GM19438 (cell line): ENCODE measurements around the gene ZNF462.

Experiments used
- ATAC-seq: cut with Tn5 transposase; IDR thresholded peaks from one replicate; pipeline ENCODE4 v1.9.1; 2021; ENCODE audit warnings: low read depth; ENCODE audit not compliant: unreplicated experiment

Gene ZNF462

DNA sequence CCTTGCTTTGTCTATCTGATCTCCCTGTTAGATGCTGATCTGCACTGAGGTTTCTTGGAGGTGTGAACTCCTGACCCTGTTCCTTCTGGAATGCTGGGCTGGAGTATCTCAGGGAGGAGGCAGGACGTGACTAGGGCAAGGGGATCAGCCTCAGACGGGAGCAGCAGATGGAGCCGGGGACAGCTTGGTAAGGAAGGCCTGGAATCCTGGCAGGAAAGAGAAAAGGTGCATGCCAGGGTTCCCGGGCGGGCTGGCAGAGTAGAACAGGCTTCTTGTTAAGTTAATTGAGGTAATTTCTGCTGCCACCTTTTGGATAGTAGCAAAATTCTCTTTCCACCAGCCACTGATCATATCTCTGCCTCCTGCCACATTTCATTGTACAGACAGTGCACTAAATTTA, 180.9 kb downstream of the ZNF462 start:
- ATAC-seq: no peak

DNA sequence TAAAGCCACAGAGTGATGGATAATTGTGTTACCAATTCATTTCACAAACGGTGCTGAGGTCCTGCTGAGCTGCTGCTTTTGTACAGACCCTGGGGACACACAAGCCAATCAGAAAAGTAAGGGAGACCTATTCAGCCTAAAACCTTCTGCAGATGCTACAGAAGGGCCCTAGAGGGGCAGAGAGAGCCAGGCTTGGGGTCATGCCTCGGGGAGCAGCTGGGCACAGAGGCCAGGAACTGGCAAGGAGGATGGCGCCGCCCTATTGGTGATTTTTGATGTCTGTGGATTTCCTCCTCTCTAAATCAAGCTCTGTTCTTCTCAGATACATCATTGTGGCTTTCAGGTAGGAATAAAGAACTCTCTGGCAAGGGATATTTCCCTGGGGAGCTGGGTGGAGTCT, 181.9 kb downstream of the ZNF462 start:
- no peak for ATAC-seq

DNA sequence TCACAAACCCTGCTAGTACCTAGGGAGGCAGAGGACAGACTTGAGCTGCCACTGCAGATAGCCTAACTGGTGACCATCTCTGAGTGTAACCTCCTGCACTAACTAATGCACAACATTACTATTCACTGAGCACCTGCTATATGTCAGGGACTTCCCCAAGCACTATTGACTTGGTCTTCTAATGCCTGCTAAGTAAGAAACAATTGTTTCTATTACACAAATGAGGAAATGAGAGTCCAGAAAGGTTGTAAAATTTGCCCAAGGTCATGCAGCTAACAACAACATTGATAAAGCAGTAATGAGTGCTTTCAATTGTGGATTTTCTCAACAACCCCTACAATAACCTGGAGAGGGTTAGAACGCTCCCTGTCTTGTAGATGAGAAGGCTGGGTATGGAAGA, 183.7 kb downstream of the ZNF462 start:
- ATAC-seq: no peak

DNA sequence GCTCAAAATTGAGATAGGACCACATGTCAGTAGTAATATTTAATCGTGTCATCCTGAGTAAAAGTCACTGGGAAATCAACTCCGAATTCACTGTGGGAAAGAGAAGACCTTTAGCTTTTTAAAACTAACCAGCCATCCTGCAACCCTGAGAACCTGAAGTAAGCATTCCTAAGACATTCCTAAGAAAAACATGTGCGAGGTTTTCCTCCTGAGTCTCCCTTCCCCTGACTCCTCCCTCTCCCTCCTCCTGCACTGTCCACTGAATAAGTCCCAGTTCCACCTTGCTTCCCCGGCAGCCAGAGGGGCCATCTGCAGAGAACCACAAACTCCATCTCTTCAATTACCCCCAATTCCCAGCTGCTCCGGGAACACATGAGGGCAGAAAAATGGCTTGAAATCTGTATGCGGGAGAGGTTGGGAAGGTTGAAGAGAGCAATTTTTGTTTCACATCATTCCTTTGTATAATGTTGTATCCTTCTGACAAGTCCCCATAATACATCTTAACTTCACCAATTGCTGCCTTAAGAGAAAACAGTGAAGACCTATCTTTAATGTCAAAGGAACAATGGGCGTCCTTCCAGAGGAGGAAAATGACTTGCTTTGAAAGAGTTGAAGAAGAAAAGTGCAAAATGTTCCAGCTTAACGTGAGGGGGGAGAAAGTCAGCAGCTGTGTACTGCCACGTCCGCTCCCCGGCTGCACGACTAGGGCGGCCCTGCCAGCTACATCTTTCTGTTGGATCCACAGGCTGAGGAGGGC, 186.3 kb downstream of the ZNF462 start:
- ATAC-seq: no peak

DNA sequence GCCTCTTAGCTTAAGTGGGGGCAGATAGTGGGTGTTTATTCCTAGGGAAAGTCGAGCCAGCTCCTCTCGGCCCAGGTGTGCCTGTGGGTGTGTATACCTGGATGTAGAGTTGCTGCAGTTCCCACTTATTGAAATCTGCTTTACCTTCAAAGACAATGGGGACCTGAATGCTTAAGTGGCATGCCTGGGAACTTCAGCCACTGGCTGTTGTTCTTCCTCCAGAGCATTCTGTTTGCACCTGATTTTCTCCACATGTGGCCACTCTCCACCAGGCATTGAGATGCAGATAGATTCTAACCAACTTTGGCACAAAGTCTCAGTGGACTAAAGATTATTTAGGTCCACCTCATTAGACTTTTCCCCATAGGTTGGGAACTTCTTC, 186.8 kb downstream of the ZNF462 start:
- no peak for ATAC-seq

DNA sequence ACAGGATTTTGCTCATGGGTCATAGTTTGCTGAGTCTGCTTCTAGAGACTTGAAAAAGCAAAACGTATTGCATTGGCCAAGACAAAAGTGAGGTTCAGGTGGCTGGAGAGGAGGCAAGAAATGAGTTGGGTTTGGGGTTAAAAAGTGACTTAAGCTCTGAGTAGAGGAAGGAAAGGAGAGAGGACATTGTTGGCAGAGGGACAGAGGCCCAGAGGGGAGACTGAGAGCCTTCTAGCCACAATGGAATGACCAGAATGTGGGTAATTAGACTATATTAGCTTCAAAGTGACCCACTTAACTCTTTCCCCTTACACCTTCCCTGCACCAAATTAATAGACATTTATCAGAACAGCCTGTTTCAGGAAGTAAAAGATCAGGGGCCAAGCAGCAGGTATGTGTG, 188.4 kb downstream of the ZNF462 start:
- no peak for ATAC-seq

DNA sequence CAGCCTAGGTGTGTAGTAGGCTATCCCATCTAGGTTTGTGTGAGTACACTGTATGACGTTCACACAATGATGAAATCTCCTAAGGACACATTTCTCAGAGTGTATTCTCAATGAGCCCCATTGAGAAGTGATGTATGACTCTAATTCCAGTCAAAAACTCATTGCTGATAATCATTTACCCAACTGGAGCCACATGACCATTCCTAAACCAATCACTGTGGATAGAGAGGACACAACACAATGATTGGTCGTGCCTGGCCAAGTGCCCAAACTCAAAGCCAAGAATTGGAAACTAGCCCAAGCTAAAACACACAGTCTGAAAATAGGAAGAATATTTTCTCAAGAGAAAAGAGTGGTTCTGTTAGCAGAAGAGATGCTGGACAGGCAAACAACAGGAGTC, 191.2 kb downstream of the ZNF462 start:
- ATAC-seq: no peak

DNA sequence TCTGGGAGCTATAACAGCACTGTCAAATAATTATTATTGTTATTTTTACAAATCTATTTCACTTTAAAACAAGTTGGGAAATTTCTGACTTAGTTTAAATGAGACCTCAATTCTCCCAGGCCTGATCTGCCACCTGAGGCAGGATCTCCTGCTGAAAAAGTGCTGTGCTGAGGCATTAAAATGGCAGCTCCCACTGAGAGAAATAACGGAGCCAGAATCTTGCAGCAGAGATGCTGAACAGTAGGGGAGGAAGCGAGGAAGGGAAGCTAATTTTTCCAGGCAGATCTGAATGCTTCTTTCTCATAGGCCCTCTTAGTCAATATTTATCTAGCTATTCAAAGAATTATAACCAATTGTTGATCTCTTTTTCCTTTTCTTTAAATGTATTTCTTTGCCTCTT, 196.3 kb downstream of the ZNF462 start:
- ATAC-seq: no peak

DNA sequence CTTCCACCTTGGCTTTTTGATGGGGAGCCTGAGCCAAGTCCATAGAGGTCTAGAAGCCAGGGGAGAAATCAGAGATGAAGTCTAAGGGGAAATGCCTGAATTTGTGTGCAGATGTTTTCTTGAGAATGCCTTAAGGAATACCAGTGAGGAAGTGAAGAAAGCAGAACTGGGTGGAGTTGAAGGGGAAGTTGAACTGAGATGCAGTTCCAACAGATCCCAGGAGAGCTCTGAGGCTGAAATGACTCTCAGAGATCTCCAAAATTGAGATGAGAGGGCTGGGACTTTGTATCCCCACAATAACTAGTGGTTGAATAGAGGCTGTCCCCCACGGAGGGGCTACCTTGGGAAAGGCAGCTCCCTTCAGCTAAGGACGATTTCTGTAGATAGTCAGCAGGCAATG, 197.1 kb downstream of the ZNF462 start:
- ATAC-seq: no peak
